Upper lobe of left lung (tissue), 6 donors: ENCODE measurements around the gene POLG. TPM values are rescaled to one million over a fixed set of nuclear protein-coding genes. Genes with fewer than 3 reads are reported as not detected.

Source experiments
- ATAC-seq, 2 donors: fragments of 200-7000 bp; cut with Tn5 transposase; one replicate each; pipeline ENCODE4 v1.9.1; 2022; ENCODE audit warnings: mild to moderate bottlenecking in 2 of 2, moderate library complexity in 2 of 2; ENCODE audit not compliant: low FRiP score in 2 of 2
- DNase-seq, 2 donors: peaks; one replicate each; pipeline ENCODE4 v3.0.0-alpha.2; 2019 to 2020
- H3K27ac ChIP-seq, 4 donors: fragments of 200-600 bp; sonication (generic); one replicate each; pipeline ENCODE4 v1.5.1; 2016 to 2019
- H3K27me3 ChIP-seq, 4 donors: fragments of 200-600 bp; sonication (generic); one replicate each; pipeline ENCODE4 v1.5.1; 2017 to 2019
- H3K36me3 ChIP-seq, 4 donors: fragments of 200-600 bp; sonication (generic); one replicate each; pipeline ENCODE4 v1.5.1; 2016 to 2019
- H3K4me1 ChIP-seq, 4 donors: fragments of 200-600 bp; sonication (generic); one replicate each; pipeline ENCODE4 v1.5.1; 2018 to 2019
- H3K4me3 ChIP-seq, 4 donors: fragments of 200-600 bp; sonication (generic); one replicate each; pipeline ENCODE4 v1.5.1; 2017 to 2019; ENCODE audit warnings: mild to moderate bottlenecking in 2 of 4, moderate library complexity in 1 of 4
- H3K9me3 ChIP-seq, 4 donors: fragments of 200-600 bp; sonication (generic); one replicate each; pipeline ENCODE4 v1.5.1; 2018 to 2019
- EP300 ChIP-seq, 4 donors: sonication (generic); formaldehyde crosslinking; IDR thresholded peaks; one replicate each; pipeline ENCODE4 v1.5.1; 2017; ENCODE audit warnings: antibody characterized with exemption in 4 of 4, control low read depth in 2 of 4
- POLR2A ChIP-seq, 4 donors: fragments of 450-650 bp; IDR thresholded peaks; one replicate each; pipeline ENCODE4 v1.5.1; 2016 to 2017; ENCODE audit warnings: antibody characterized with exemption in 4 of 4, mild to moderate bottlenecking in 2 of 4
- POLR2AphosphoS5 ChIP-seq, 2 donors: sonication (generic); formaldehyde crosslinking; IDR thresholded peaks; one replicate each; pipeline ENCODE4 v1.5.1; 2017; ENCODE audit warnings: antibody characterized with exemption in 2 of 2
- WGBS, 2 donors: methylation state at CpG; one replicate each; pipeline ENCODE4 v1.1.5; 2017 to 2018; 5-methylcytosine and 5-hydroxymethylcytosine counted together
- total RNA-seq, 6 donors: library from RNA; depleted of rRNA in 4 of 6; stranded (reverse); fragments of >200 nt in 4 of 6; gene quantifications; one replicate each; pipeline versions ENCODE4 v1.1.0 to v1.2.1, GENCODE V29; 2016 to 2021
- TF ChIP-seq, protein P1 (sequence below), 6 experiments: fragments of 450-650 bp in 4 of 6; fragments of 200-600 bp in 2 of 6; sonication (generic) in 2 of 6; IDR thresholded peaks; one replicate each; pipeline ENCODE4 v1.5.1; 2016 to 2019; ENCODE audit warnings: antibody characterized with exemption in 6 of 6
- donor health status: DM: no; HTN: no; CAD: no; lungs with moderate emphysema.
- donor health status: DM: no; HTN: yes; CAD: no; lungs with severe emphysema.

Gene POLG
- 100 to 1,000 TPM in 2 of 6 donors, 10 to 100 TPM in 4; 58.3 to 185 (median 75.0) TPM for total RNA-seq

DNA sequence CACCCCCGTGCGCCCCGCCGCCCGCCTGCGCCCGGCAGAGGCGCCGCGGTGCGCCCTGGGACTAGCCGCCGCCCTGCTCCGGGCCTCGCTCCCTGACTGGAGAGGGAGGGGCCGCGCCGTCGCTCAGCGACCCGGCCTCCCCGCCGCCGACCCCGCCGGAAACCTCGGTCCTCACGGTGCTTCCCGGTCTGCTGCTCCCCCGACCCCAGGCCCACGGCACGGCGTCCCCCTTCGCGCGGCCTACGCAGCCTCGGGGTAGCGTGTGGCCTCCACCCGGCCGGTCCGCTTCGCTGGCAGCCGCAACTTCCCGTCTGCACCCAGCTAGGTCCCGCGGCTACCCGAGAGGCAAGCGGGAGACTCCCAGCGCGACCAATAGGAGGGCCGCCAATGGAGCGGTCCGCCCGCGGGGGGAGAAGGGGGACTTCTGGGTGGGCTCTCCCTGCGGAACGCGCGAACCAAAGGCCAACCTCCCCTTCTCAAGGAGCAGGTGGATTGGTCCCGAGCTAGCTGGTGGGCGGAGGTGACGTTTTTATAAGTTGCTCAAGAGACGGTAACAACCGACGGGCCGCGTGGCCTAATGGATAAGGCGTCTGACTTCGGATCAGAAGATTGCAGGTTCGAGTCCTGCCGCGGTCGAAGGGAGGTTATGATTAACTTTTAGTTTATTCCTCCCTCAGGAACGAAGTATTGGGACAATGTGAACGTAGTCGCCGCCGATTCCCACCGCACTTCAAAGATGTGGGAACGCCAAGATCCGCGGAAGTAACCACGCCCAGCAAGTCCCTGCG lies at the start of gene POLG:
Gene POLG, minus strand, starts transcription at position 315 of the 788 bp plus-strand sequence. CDS start 1,070 bp downstream, outside the sequence.
- Histone ChIP-seq H3K36me3 (peaks cover 15 to 38% (median 33%) of the 10 kb centered on the region in 4 donors), H3K4me3 (peak within 1 kb of the TSS; percentile 67 to 92 (median 70)), H3K27me3 (no peaks in the 10 kb centered on the region), H3K27ac (peak within 1 kb of the TSS; percentile 87 to 97 (median 94)), H3K9me3 (no peaks in the 10 kb centered on the region), H3K4me1 (peaks cover 38 to 54% (median 41%) of the 10 kb centered on the region in 4 donors)
- DNase-seq = peak; percentile 98
- WGBS, 2 donors = 0 to 2% methylated on average over 32 to 36 of the region's 85 CpGs
- ATAC-seq = peak; percentile 97 to 99
- TF ChIP-seq POLR2A (IDR thresholded peaks at IDR 0.05) (peak; percentile 91 to 99 (median 94)), EP300 (IDR thresholded peaks at IDR 0.05) (peak in 1 of 4 donors; percentile 47), POLR2AphosphoS5 (IDR thresholded peaks at IDR 0.05) (peak; percentile 94 to 97)
- TF ChIP-seq, protein P1, sequence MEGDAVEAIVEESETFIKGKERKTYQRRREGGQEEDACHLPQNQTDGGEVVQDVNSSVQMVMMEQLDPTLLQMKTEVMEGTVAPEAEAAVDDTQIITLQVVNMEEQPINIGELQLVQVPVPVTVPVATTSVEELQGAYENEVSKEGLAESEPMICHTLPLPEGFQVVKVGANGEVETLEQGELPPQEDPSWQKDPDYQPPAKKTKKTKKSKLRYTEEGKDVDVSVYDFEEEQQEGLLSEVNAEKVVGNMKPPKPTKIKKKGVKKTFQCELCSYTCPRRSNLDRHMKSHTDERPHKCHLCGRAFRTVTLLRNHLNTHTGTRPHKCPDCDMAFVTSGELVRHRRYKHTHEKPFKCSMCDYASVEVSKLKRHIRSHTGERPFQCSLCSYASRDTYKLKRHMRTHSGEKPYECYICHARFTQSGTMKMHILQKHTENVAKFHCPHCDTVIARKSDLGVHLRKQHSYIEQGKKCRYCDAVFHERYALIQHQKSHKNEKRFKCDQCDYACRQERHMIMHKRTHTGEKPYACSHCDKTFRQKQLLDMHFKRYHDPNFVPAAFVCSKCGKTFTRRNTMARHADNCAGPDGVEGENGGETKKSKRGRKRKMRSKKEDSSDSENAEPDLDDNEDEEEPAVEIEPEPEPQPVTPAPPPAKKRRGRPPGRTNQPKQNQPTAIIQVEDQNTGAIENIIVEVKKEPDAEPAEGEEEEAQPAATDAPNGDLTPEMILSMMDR (IDR thresholded peaks at IDR 0.05) = peak in 4 of 6 experiments; percentile 2 to 31 (median 24)

DNA sequence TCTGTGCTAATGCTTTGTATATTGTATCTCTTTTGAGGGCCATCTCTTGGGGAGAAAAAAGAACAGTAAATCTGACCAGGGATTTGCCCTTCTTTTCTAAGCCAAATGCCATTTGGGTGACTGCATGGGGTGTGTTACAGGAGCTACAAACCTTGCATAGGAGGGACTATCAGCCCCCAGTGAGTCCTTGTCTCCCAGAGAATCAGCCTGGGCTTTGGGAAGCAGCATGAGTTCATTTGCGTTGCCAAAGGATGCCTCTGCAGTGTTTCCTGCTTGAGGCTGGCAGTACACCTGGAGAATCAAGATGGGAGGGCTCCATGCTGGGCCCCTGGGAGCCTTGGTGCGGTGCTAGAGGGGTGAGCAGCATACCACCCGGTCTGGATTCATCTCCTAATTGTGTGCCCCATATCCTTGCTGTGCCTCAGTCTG lies 49.6 kb upstream of the POLG start:
- WGBS, 2 donors = 71 to 90% methylated on average over 3 of the region's 3 CpGs

DNA sequence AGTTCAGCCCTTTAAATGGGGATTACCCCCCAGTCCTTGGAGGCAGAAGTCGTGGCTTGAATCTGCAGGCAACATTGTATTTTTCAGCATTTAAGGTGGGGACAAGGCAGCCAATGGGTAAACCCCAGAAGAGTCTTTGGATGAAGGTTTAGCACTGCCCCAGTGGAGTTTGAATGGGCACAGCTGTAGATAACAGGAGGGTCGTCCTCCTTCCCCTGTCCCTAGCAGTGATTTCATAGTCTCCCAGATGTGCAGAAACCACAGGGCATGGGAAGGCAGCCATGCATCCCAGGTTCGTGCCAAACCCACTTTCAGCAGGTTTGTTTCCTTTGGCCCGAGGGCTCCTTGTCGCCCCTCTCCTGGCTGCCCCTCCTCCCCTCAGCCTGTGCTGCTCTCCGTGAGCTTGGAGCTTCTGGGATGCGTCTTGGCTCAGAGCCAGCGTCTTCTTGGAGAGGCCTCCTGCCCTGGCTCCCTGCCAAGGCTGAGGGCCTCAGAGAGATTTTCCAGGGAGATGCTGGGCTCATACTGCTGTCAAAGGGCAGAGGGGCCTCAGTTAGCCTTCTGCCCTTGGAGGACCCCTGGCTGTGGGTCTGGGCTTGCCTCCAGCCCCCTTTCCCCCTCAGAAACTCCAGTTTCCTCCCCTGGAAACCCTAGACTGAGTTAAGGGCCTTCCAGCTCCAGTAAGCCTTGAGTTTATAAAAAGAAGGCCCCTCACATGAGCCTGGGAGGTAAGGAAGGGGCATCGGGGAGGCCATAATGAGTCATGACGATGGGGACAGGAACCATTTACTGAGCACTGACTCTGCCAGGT lies 48.9 kb upstream of the POLG start:
- no peak for ATAC-seq
- Histone ChIP-seq H3K4me1 (peaks cover 7 to 9% (median 8%) of the 10 kb centered on the region in 4 donors), H3K9me3 (no peaks in the 10 kb centered on the region), H3K27ac (no peak overlapping the region), H3K36me3 (no peaks in the 10 kb centered on the region), H3K4me3 (no peak overlapping the region), H3K27me3 (peaks cover 0 to 17% (median 6%) of the 10 kb centered on the region in 4 donors)
- TF ChIP-seq EP300 (IDR thresholded peaks at IDR 0.05) = no peak
- TF ChIP-seq POLR2AphosphoS5 (IDR thresholded peaks at IDR 0.05) = no peak
- TF ChIP-seq, protein P1 (IDR thresholded peaks at IDR 0.05) = no peak
- TF ChIP-seq POLR2A (IDR thresholded peaks at IDR 0.05) = no peak
- no peak for DNase-seq
- 33 to 43% methylated on average over 3 to 10 of the region's 10 CpGs for WGBS, 2 donors

More for the DNA sequence above, 49.6 kb upstream of the POLG start:
- no peaks in the 10 kb centered on the region for H3K36me3 ChIP-seq
- no peak for DNase-seq
- no peaks in the 10 kb centered on the region for H3K9me3 ChIP-seq
- no peak overlapping the region for H3K4me3 ChIP-seq
- no peak for ATAC-seq
- H3K27me3 ChIP-seq = peaks cover 0 to 11% (median 3%) of the 10 kb centered on the region in 4 donors
- H3K27ac ChIP-seq = no peak overlapping the region
- TF ChIP-seq, protein P1 (IDR thresholded peaks at IDR 0.05) = no peak
- TF ChIP-seq POLR2A (IDR thresholded peaks at IDR 0.05) (no peak), POLR2AphosphoS5 (IDR thresholded peaks at IDR 0.05) (no peak), EP300 (IDR thresholded peaks at IDR 0.05) (no peak)
- H3K4me1 ChIP-seq = peaks cover under 1 to 3% (median 2%) of the 10 kb centered on the region in 4 donors

DNA sequence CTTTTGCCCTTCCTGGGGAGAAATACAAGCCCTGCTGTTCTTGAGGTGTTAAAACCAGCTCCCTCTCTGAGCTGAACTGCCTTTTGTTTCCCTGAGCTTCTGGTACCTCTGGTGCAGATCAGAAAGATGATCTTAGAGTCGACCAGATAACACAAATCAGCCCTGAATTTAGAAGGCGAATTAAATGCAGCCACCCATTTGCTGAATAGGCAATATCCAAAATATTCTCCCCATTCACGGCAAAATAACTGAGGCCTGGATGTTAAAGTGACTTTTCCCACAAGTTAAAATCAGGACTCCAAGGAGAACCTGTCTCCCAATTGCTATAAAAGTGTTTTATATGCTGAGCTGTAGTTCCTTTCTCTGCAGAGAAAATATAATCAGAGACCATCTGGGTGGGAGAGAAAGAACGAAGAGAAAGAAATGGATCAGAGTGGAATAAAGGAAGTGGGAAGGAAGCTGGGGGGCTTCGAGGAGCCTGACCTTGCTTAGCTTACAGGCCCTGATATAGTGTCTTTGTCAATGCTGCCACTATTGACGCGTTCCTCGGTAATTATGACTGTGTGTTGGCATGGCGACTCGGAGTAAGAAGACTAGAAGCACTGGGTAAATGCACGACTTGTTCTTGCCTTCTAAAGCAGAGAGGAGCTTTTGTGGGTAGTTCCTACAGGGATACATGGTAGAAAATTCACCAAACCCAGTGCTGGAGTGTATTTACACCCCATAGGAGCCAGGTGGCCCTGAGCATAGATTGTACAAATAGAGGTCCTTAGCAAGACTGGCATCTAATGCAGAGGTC lies 47.5 kb upstream of the POLG start:
- no peaks in the 10 kb centered on the region for H3K36me3 ChIP-seq
- H3K4me1 ChIP-seq = peaks cover 15 to 22% (median 16%) of the 10 kb centered on the region in 4 donors
- H3K27me3 ChIP-seq = peaks cover 0 to 32% (median 13%) of the 10 kb centered on the region in 4 donors
- no peak for TF ChIP-seq EP300 (IDR thresholded peaks at IDR 0.05)
- no peak for TF ChIP-seq POLR2A (IDR thresholded peaks at IDR 0.05)
- TF ChIP-seq POLR2AphosphoS5 (IDR thresholded peaks at IDR 0.05) = no peak
- TF ChIP-seq, protein P1 (IDR thresholded peaks at IDR 0.05) = no peak
- no peak overlapping the region for H3K27ac ChIP-seq
- no peak overlapping the region for H3K4me3 ChIP-seq
- ATAC-seq = no peak
- 76 to 82% methylated on average over 11 of the region's 11 CpGs for WGBS, 2 donors
- DNase-seq = no peak
- no peaks in the 10 kb centered on the region for H3K9me3 ChIP-seq
